Colon (tissue), 2 donors: Measurements from ENCODE around the gene ANAPC2.

Source experiments
- FAIRE-seq: peaks from 2 replicates; lab custom pipeline; 2012; peaks lifted over from hg19 to GRCh38; lab: Jason Lieb, UNC
- donor health status: control.
- donor health status: control.

ANAPC2 gene

GRCh38 chr9:137191691-137192447, 3.5 kb upstream of the ANAPC2 start:
- no peak for FAIRE-seq

DNA sequence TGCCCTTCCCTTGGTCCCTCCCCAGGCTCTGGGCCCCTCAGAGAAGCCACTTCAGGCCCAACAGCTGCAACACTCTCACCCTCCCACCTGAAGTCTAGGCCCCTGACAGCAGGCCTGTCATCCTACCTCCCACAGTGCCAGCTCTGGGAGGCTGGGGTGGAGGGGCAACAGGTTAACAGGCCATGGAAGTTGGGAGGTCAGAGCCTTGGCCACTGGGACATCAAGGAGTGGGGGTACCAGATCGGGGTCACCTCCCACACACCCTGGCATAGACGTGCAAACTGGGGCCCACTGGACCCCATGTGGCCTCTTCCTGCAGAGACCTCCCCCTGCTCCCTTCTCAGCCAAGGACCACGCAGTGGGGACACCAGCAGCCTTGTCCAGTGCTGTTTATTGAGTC, 2.9 kb upstream of the ANAPC2 start:
- no peak for FAIRE-seq

DNA sequence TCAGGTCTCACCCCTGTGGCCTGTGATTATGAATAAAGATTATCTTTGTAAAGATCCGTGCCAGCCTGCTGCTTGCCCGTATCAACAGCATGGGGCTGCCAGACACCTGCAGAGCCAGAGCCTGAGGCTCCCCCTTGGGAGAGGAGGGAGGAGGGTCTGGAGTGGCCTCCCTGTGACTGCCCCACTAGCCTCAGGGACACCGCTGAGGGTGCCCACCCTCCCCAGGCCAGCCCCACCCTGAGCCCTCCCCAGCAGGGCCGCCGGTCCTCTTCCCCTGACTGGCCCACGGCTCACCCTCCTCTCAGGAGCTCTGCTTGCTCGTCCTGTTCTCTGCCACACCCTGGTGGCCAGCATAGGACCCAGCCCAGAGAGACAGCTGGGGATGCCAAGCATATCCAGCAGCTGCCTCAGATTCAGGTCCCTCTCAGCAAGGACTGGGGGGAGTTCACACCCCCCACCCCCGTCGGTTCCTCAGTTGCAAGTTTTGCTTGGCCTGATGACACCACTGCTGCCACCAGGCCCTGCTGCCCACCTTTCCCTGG, 2.0 kb upstream of the ANAPC2 start:
- no peak for FAIRE-seq

DNA sequence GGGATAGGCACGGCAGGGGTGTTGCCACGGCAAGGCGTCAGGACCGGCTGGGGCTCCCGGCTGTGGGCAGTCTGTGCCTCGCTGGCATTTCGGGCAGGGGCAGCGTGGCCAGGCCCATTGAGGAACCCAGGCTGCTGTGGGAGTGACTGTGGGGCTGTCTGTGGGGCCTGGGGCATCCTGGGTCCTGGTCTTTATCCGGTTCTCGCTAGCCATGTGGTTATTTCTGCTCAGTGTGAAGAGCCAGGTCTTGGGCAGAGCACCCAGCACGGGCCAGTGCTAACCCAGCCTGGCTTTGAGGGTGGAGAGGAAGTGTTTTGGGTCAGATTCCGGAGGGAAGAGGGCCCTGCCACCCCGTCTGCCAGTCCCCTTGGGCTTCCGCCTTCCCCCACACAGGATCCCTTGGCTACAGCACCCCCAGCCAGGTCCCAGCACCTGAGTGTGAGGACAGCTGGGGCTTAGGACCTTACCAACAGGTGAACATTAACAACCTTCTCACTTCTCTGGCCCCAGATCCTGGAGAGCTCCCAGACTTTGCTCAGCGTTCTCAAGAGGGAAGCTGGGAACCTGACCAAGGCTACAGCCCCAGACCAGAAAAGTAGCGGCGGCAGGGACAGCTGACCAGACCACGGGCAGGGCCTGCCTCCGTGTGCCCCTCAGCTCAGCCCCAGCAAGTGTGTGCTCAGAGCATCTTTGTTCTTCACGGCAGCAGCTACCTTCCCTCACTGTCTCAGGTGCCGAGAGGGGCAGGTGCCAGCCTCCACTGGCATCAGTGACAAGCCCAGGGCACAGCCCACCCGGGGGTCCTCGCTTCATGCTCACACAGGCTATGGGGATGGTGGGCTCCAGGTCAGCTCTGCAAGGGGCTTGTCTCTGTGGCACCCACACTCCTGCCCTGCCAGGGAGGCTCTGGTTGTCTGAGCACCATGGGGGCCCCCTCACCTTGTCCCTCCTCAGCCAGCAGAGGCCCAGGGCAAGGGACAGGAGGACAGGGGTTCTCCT, 1.2 kb upstream of the ANAPC2 start:
- FAIRE-seq: no peak

- FAIRE-seq: no peak
Observed at GRCh38 chr9:137188086-137188489, 272 bp downstream of the ANAPC2 start.

DNA sequence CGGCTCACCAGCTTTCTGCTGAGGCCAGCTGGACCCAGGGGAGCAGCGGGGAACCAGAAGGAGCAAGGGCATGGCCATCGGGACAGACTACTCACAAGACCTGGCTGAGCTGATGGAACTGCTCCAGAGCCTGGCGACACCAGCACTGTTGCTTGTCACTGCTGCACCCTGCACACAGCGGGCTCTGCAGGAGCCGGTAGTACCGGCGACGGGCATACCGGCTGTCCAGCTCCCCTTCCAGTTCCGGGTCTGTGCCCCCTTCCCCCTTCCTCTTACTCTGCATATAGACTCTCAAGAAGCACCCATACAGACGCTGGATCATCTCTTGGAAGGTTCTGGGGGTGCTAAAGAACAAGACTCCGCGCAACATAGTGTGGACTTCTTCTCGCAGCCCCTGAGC, 974 bp downstream of the ANAPC2 start:
- no peak for FAIRE-seq

- FAIRE-seq: no peak
Observed at GRCh38 chr9:137186385-137186784, 2.0 kb downstream of the ANAPC2 start.

DNA sequence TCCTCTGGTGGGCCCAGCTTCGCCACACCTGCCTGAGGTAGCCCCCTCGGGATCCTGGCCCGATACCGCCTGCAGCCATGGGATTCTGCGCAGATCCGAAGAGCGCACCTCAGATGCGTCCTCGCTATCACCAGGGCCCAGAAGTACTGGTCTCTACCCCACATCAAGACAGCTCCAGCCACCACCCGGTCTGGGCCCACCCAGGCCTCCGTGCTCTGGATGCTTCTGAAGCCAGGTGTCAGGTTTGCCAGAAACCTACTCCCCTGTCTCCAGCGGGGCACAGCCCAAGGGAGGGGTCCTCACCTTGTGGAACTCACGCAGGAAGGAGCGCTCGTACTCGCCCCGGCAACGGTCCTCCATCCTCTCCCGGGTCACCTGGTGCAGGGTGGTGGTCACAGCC, 2.4 kb downstream of the ANAPC2 start:
- no peak for FAIRE-seq

DNA sequence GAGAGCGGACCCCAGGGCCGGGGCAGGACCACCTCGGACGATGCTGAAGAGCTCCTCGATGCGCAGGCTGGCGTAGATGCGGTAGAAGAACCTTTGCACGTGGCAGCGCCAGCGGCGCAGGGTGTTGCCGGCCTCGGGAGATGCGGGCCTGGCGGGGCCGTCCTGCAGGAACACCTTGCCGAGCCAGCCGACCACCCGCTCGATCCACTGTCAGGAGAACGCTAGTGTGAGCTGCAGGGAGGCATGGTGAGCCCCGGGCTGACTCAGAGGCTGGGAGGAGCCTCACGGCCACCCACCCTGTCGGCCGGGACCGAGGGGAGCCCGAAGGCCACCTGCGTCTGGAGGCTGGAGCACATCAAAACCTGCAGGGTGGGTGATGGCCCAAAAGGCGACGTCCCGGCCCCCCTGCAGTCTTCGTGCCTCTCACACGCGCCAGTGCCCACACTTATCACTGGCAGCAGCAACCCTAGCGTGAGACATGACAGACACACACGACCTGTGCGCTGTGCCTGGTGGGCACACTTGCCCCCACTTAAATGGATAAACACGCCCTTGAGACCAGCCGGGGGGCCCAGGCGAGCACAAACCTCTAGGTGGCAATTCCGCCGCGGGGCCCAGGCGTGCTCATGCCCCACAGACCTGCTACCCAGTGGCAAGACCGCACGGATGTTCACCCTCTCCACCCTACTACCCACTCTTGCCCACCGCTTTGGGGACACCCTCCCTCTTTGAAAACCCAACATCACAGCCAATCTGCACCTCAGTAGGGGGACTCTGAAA, 3.3 kb downstream of the ANAPC2 start:
- FAIRE-seq: no peak

- no peak for FAIRE-seq
Observed at GRCh38 chr9:137183980-137184595, 4.3 kb downstream of the ANAPC2 start.

GRCh38 chr9:137182836-137183235, 5.5 kb downstream of the ANAPC2 start:
- no peak for FAIRE-seq

- FAIRE-seq: no peak
Observed at GRCh38 chr9:137181680-137182079, 6.7 kb downstream of the ANAPC2 start.

GRCh38 chr9:137180491-137180890, 7.9 kb downstream of the ANAPC2 start:
- FAIRE-seq: no peak

DNA sequence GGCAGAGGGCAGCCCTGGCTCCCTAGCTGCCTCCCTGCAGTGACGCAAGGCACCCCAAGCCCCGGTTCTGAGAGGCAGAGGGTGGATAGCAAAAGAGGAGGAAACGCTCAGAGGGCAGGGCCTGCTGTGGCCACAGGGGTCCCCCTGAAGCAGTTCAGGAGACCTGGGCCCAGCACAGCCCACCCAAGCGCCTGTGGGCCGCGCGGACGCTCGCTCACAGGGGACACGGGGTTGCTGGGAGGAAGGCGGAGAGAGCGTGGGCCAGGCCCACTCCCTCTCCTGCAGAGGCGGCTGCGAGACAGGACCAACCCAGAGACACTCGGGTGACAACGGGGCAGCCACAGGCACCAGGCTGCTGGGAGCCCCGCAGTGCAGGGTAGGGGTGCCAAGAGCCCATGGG, 8.6 kb downstream of the ANAPC2 start:
- no peak for FAIRE-seq

DNA sequence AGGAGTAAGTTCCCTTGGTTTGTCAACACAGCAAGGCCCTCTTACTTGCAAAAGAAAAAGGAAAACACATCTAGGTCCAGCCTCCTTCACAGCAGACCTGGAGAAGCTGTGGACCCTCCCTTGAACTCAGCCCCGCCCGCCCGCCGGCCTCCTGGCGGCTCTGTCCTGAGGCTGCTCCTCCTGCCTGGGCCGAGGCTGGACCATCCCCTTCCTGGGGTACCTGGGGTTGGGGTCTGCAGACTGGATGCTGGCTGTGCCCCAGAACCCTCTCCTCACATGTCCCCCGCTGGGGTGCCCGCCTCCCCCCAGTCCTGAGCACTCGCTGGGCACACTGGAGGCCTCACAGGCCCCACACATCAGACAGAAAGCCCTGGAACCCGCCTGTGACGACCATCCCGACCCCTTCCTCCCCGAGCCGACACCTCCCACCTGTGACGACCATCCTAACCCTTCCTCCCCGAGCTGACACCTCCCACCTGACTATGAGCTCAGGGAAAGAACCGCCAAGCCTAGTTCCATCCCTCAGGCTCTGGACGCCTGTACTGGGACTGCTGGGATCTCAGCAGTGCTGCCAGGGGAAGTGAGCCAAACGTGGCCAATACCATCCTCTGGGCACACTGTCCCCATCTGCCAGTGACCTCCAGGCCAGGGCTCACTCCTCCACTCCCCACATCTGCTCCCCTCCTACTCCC, 9.3 kb downstream of the ANAPC2 start:
- no peak for FAIRE-seq

DNA sequence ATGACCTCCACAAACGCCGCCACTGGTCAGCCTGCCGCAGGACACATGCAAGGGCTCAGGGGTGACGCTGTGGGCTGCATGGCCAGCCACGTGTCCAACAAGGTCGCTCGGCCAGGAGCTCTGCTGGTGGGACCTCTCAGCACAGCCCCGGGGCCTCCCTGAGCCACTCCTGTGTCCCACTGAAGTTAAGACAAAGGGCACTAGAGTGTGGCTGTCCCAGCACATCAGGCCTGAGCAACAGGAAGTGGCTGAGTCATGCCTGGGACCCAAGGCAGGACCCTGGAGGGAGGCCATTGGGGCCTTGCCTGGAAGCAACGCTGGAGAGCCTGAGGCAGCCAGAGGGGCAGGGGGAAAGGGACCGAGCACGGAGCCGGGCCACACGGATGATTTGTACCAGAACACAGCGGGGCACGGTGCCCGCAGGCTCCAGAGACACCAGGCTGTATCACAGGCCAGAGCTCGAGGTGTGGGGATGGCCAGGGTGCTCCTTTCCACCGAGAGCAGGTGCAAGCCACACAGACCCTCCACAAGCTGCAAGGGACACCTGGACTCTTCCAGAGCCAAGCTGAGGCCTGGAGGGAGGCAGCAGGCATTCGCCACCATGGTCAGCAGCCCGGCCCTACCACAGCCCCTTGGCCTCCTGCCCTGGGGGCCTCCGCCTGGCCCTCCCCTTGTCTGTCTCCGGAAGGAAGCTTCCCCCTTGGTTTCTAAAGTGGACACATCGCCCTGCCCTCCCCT, 10.0 kb downstream of the ANAPC2 start:
- no peak for FAIRE-seq

DNA sequence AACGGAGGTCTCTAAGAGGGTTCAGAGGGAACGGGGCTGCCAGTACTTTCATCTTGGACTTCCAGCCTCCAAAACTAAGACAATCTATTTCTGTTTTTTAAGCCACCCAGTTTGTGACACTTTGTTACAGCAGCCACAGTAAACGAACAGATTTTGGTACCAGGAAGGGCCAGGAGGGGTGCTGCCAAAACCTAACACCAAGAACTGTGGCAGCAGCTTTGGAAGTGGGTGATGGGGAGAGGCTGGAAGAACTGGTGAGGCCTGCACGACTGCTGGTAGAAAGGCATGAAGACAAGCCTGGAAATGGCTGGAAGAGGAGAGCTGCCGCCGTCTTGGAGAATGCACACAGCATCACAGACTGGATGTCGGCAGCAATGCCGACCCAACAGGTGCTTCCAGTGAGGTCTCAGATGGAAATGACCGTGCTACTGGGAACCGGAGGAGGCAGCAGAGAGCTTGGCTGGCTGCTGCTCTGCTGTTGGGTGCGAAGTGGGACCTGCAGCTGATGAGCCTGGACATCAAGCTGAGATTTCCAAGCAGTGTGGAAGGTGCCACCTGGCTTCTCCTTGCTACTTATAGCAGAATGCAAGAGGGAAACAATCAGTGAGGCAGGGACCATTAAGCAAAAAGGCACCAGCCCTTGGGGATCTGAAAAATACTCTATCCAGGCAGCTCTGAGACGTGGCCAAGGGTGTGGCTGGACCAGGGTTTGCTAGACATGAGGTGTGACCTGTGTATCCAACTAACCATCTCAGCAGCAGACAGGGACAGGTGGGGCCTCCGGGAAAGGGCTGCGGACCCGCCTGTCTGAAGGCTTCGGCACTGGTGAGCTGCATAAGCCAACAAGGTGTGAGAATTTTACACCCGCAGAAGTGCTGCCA, 11.8 kb downstream of the ANAPC2 start:
- no peak for FAIRE-seq

- FAIRE-seq: no peak
Observed at GRCh38 chr9:137175345-137175961, 12.9 kb downstream of the ANAPC2 start.
